Activated CD4-positive, CD25-positive, alpha-beta regulatory T cell treated with anti-CD3 and anti-CD28 coated beads, Interleukin-2, amount 50 U/mL, for 72 hours (primary cell): ENCODE measurements around the gene CUZD1.

ENCODE experiments used
- DNase-seq: peaks from one replicate; pipeline ENCODE4 v3.0.0; 2021

Gene CUZD1

DNA sequence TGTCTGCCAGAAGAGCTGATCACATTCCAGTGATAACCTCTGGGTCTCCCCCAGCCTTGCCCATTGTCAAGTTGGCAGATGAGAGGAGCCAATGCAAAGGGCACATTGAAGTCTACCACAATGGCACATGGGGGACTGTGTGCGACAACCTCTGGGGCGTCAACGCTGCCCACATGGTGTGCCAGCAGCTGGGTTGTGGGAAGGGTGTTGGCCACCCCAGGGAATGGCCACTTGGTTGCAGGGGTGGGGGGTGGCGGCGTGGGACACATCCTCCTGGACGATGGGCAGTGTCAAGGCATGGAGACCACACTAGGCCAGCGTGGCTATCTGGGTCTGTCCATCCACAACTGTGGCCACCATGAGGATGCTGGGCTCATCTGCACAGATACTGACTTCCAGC lies 43.4 kb downstream of the CUZD1 start:
- DNase-seq, result no peak

DNA sequence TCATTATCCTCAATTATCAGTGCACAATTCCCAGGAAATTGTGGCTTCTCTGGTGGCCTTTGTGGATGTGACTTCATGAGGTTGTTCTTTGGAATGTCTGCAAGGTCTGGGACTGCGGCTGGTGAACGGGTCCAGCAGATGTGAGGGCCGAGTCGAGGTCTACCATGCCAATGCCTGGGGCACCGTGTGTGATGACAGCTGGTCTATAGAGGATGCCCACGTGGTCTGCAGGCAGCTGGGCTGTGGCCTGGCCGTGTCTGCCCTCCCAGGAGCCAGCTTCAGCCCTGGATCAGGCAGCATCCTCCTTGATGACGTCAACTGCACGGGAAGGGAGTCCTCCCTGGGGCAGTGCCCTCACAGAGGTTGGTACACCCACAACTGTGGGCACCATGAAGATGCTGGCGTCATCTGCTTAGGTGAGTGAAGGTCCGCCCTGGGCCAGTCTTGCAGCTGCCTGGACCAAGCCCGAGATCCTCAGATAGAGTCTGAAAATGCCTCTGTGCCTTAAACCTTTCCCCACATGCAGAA lies 46.9 kb downstream of the CUZD1 start:
- no peak for DNase-seq

DNA sequence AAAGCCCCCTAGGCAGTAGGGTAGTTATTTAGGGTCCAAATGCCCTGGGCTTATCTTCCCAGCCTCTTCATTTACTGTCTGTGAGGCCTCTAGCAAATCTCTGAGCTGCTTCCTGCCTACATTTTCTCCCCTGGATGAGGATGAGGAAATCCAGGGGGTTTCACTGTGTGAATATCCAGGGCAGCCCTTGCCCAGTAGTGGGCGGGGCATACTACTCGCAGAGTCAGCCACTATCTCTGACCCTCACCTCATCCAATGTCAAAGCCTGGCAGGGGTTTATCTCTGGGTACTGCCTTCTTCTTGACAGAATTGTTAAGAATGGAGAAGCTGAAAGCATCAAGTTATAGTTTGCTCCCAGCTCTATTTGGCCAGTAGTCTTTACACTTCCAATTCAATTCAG lies 48.9 kb downstream of the CUZD1 start:
- no peak for DNase-seq

DNA sequence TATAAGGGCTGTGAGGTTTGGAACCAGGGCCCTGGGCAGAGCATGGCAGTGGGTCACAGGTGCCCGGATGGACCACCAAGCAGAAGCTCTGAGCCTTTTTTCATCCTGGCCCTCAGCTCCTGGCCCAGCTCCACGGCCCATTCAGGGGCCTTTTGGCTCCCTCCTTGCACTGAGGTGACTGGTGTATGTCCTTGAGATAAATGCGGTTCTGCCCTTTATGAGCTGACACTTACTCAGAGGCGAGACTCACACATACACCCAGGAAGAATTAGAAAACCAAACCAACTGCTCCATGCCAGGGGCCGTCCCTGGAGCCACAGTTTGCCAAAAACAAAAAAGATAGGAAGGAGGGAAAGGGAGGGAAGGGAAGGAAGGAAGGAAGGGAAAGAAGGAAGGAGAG lies 49.7 kb downstream of the CUZD1 start:
- DNase-seq, result no peak

DNA sequence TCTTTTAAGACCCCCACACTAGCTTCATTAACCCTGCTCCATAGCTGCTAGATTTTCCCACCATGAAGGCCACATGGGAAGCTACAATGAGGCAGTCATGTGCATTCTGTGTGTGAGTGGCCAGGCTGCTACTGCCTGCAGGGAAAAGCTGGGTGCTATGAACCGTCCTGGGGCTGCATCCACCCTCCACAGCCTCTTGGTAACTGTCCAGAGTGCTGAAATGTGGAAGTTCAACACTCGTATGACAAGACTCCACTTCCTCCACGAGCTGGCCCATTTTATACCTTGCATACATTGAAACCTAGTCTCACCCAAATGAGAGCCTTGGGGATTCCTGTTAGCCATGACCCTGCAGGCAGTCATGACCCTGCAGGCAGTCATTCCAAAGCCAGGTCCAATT lies 59.4 kb downstream of the CUZD1 start:
- no peak for DNase-seq

DNA sequence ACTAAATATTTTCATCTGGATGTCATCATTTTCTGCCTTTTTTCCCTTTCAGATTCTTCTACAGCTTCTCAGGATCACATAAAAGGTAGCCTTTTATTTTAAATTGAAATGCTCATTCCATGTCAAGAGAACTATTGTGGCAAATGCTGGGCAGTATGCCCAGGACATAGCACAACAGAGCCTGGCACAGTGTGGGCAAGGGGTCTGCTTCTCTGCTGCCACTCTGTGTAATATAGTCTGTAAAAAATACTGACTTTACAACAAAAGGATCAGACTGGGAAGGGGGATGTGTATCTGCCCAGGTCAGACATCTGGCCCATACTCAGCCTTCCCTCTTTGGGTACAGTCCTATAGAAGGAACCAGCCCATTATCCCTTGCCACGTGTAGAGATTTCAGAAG lies 62.7 kb downstream of the CUZD1 start:
- no peak for DNase-seq
